ENCODE data around the gene IL27RA.

- no peak for TF ChIP-seq POLR2AphosphoS5 (IDR thresholded peaks at IDR 0.05)
- TF ChIP-seq TAF1 (IDR thresholded peaks at IDR 0.05; ENCODE audit: low read depth): no peak
- no peak for TF ChIP-seq CTCF (IDR thresholded peaks at IDR 0.05; ENCODE audit: poor library complexity, severe bottlenecking)
Measured at GRCh38 chr19:13986348-13986904, 45.1 kb upstream of the IL27RA start.
